Vagina (tissue), 2 donors: Measurements from ENCODE around the gene PDK4. TPM values are rescaled to one million over a fixed set of nuclear protein-coding genes. Genes with fewer than 3 reads are reported as not detected.

Experiments used
- DNase-seq, 2 donors: peaks; one replicate each; pipeline ENCODE4 v3.0.0-alpha.2; 2017; ENCODE audit errors: extremely low spot score in 2 of 2
- H3K27ac ChIP-seq: fragments of 200-600 bp; sonication (generic); one replicate; pipeline ENCODE4 v1.5.1; 2019
- H3K27me3 ChIP-seq: fragments of 200-600 bp; sonication (generic); one replicate; pipeline ENCODE4 v1.5.1; 2019
- H3K36me3 ChIP-seq, 2 donors: fragments of 200-600 bp; sonication (generic); one replicate each; pipeline ENCODE4 v1.5.1; 2017 to 2019
- H3K4me1 ChIP-seq: fragments of 200-600 bp; sonication (generic); one replicate; pipeline ENCODE4 v1.5.1; 2019
- H3K4me3 ChIP-seq, 2 donors: fragments of 200-600 bp; sonication (generic); 1 replicate in 1 of 2; 2 replicates in 1 of 2; pipeline ENCODE4 v1.5.1; 2016 to 2019
- H3K9me3 ChIP-seq: fragments of 200-600 bp; sonication (generic); one replicate; pipeline ENCODE4 v1.5.1; 2019
- POLR2A ChIP-seq, 2 donors: fragments of 450-650 bp; IDR thresholded peaks; one replicate each; pipeline ENCODE4 v1.6.1; 2017; ENCODE audit warnings: antibody characterized with exemption in 2 of 2, mild to moderate bottlenecking in 2 of 2, moderate library complexity in 2 of 2
- POLR2AphosphoS5 ChIP-seq, 2 donors: sonication (generic); formaldehyde crosslinking; IDR thresholded peaks; one replicate each; pipeline ENCODE4 v1.9.0; 2017; ENCODE audit warnings: antibody characterized with exemption in 2 of 2, mild to moderate bottlenecking in 2 of 2, low read depth in 1 of 2; ENCODE audit not compliant: insufficient read depth in 1 of 2
- intact Hi-C: fragments of 100-400 bp; cut with DNase I; formaldehyde crosslinking; loops from one replicate; pipeline ENCODE4 v1.15.1; 2023
- total RNA-seq: library from RNA; depleted of rRNA; stranded (reverse); fragments of >200 nt; gene quantifications from one replicate; pipeline ENCODE4 v1.2.3, GENCODE V29; 2016
- TF ChIP-seq, protein P1 (sequence below), 3 experiments: fragments of 450-650 bp in 2 of 3; fragments of 200-600 bp in 1 of 3; sonication (generic) in 1 of 3; IDR thresholded peaks; one replicate each; pipeline ENCODE4 v1.5.1; 2017 to 2019; ENCODE audit warnings: antibody characterized with exemption in 3 of 3, mild to moderate bottlenecking in 2 of 3, moderate library complexity in 2 of 3

PDK4 gene
- total RNA-seq, 1 donor from 2014 or later = 399 TPM

DNA sequence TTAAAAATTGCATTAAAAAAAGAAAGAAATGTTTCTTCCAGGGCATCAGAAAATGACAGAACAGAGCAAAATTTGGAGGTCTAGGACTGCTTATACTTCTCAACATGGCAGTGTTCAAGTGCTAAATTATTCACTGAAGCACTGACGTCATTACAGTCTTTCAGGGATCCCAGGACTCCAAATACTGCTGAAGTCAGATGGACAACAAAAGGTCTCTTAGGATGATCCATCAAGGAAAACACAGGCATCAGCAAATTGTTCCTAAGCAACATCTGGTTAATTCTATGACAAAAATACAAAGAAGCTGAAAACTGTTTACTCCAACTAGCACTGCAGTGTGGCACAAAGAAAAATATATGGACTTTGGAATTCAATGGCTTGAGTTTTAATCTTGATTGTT lies 52.1 kb downstream of the PDK4 start:
- H3K9me3 ChIP-seq = no peaks in the 10 kb centered on the region
- H3K36me3 ChIP-seq = no peaks in the 10 kb centered on the region
- TF ChIP-seq POLR2A (IDR thresholded peaks at IDR 0.05) = no peak
- TF ChIP-seq, protein P1, sequence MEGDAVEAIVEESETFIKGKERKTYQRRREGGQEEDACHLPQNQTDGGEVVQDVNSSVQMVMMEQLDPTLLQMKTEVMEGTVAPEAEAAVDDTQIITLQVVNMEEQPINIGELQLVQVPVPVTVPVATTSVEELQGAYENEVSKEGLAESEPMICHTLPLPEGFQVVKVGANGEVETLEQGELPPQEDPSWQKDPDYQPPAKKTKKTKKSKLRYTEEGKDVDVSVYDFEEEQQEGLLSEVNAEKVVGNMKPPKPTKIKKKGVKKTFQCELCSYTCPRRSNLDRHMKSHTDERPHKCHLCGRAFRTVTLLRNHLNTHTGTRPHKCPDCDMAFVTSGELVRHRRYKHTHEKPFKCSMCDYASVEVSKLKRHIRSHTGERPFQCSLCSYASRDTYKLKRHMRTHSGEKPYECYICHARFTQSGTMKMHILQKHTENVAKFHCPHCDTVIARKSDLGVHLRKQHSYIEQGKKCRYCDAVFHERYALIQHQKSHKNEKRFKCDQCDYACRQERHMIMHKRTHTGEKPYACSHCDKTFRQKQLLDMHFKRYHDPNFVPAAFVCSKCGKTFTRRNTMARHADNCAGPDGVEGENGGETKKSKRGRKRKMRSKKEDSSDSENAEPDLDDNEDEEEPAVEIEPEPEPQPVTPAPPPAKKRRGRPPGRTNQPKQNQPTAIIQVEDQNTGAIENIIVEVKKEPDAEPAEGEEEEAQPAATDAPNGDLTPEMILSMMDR (IDR thresholded peaks at IDR 0.05) = no peak
- no peak for TF ChIP-seq POLR2AphosphoS5 (IDR thresholded peaks at IDR 0.05; ENCODE audit: insufficient read depth in 1 of 2, low read depth in 1 of 2)
- no peak overlapping the region for H3K4me3 ChIP-seq
- intact Hi-C loops = no loop called here
- no peak overlapping the region for H3K27ac ChIP-seq
- DNase-seq = no peak
- no peaks in the 10 kb centered on the region for H3K27me3 ChIP-seq
- H3K4me1 ChIP-seq = peaks cover 31% of the 10 kb centered on the region

DNA sequence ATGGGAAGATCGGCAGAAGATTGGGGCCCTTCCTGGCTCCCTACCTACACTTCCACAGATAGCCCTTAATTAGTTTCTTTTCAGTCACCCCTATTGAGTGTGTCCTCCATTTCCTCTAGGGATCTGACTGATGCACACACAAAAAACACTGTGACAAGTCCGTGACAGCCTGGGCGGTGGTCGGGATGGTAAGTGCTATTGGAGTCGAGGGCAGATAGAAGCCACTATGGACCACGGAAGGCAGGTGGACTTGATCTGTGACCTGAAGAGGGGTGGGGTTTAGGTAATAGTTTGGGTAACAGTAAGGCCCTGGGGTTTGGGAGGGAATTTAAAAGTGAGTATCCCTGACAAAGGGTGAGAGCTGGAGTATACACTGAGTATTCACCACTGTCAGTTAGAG lies 53.0 kb downstream of the PDK4 start:
- Histone ChIP-seq H3K4me3 (no peak overlapping the region), H3K27me3 (no peaks in the 10 kb centered on the region), H3K36me3 (no peaks in the 10 kb centered on the region), H3K9me3 (no peaks in the 10 kb centered on the region), H3K27ac (no peak overlapping the region), H3K4me1 (peaks cover 22% of the 10 kb centered on the region)
- no peak for DNase-seq
- no peak for TF ChIP-seq POLR2A (IDR thresholded peaks at IDR 0.05)
- no peak for TF ChIP-seq POLR2AphosphoS5 (IDR thresholded peaks at IDR 0.05; ENCODE audit: insufficient read depth in 1 of 2, low read depth in 1 of 2)
- TF ChIP-seq, protein P1 (IDR thresholded peaks at IDR 0.05) = no peak
- intact Hi-C loops = loop anchor here (2.0 kb wide), 1 partner anchor 19 kb away; no protein-coding TSS in a partner anchor

DNA sequence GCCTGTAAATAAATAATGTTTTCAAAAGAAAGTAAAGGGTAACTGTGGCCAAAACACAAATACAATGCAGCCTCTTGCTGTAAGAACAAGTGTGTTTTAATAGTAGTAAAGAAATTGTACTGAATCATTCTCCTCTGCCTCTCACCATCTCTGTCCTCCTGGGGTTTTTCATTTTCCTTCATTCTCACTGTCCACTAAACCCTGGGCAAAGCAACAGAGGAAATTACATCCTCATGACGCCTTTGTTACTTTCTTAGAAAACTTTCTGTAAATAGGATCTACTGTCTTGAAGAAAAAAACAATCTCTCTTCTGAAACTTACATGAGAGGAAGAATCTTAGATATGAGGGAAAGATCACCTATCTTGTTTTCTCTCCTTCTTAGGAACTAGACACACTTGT lies 56.0 kb downstream of the PDK4 start:
- Histone ChIP-seq H3K9me3 (no peaks in the 10 kb centered on the region), H3K4me1 (peaks cover 2% of the 10 kb centered on the region), H3K27me3 (no peaks in the 10 kb centered on the region), H3K27ac (no peak overlapping the region), H3K36me3 (no peaks in the 10 kb centered on the region), H3K4me3 (no peak overlapping the region)
- intact Hi-C loops = no loop called here
- no peak for DNase-seq
- TF ChIP-seq, protein P1 (IDR thresholded peaks at IDR 0.05) = no peak
- no peak for TF ChIP-seq POLR2AphosphoS5 (IDR thresholded peaks at IDR 0.05; ENCODE audit: insufficient read depth in 1 of 2, low read depth in 1 of 2)
- TF ChIP-seq POLR2A (IDR thresholded peaks at IDR 0.05) = no peak

DNA sequence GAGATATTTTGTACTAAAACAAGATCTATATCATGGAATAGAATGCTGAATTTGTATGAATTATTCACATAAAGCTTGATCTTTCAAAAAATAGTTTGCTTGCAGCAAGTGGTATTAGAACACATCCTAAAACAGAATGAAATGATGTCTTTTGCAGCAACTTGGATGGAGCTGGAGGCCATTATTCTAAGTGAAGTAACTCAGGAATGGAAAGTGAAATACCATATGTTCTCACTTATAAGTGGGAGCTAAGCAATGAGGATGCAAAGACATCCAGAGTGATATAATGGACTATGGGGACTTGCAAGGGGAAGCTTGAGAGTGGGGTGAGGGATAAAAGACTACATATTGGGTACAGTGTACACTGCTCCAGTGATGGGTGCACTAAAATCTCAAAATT lies 56.9 kb downstream of the PDK4 start:
- intact Hi-C loops = no loop called here

DNA sequence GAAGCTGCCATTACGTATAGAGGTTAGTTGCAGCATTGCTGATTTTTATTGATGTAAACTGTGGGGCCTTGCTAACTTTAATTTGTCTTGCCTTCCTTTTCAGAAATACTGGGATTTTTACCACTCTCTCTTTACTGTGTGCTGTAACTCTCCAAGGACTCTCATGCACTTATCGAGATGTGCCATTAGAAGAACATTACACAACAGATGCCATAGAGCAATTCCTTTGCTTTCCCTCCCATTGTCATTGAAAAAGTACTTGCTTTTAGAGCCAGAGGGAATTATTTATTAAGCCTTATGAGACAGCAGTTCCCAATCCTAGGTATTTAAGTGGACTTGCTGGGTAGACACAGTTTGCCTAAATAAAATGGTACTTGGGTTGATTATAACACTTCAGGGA lies 58.8 kb downstream of the PDK4 start:
- no peaks in the 10 kb centered on the region for H3K4me1 ChIP-seq
- TF ChIP-seq, protein P1 (IDR thresholded peaks at IDR 0.05) = no peak
- TF ChIP-seq POLR2A (IDR thresholded peaks at IDR 0.05) (no peak), POLR2AphosphoS5 (IDR thresholded peaks at IDR 0.05; ENCODE audit: insufficient read depth in 1 of 2, low read depth in 1 of 2) (no peak)
- H3K9me3 ChIP-seq = no peaks in the 10 kb centered on the region
- H3K27ac ChIP-seq = no peak overlapping the region
- no peaks in the 10 kb centered on the region for H3K27me3 ChIP-seq
- H3K36me3 ChIP-seq = no peaks in the 10 kb centered on the region
- no peak overlapping the region for H3K4me3 ChIP-seq
- no peak for DNase-seq
- intact Hi-C loops = no loop called here

More for the DNA sequence above, 56.9 kb downstream of the PDK4 start:
- TF ChIP-seq, protein P1 (IDR thresholded peaks at IDR 0.05) = no peak
- TF ChIP-seq POLR2AphosphoS5 (IDR thresholded peaks at IDR 0.05; ENCODE audit: insufficient read depth in 1 of 2, low read depth in 1 of 2) = no peak
- TF ChIP-seq POLR2A (IDR thresholded peaks at IDR 0.05) = no peak
- no peak overlapping the region for H3K27ac ChIP-seq
- DNase-seq = no peak
- H3K36me3 ChIP-seq = no peaks in the 10 kb centered on the region
- no peaks in the 10 kb centered on the region for H3K9me3 ChIP-seq
- H3K4me3 ChIP-seq = no peak overlapping the region
- no peaks in the 10 kb centered on the region for H3K4me1 ChIP-seq
- H3K27me3 ChIP-seq = no peaks in the 10 kb centered on the region
